Right lobe of liver (tissue), 6 donors: Measurements from ENCODE around the gene PYGO1. TPM values are rescaled to one million over a fixed set of nuclear protein-coding genes. Genes with fewer than 3 reads are reported as not detected.

Source experiments
- ATAC-seq, 4 donors: fragments of 200-7000 bp; cut with Tn5 transposase; one replicate each; pipeline ENCODE4 v1.9.1; 2020; ENCODE audit warnings: mild to moderate bottlenecking in 4 of 4, moderate library complexity in 4 of 4
- DNase-seq, 3 donors: peaks; one replicate each; pipeline ENCODE4 v3.0.0-alpha.2; 2020
- H3K27ac ChIP-seq, 3 donors: fragments of 200-600 bp; one replicate each; pipeline ENCODE4 v1.8.0; 2022
- H3K27me3 ChIP-seq, 2 donors: fragments of 200-600 bp; one replicate each; pipeline ENCODE4 v1.8.0; 2022
- H3K36me3 ChIP-seq, 4 donors: fragments of 200-600 bp; sonication (generic) in 1 of 4; one replicate each; pipeline versions ENCODE4 v1.5.1 to v1.8.0; 2017 to 2022; ENCODE audit warnings: control low read depth in 1 of 4
- H3K4me1 ChIP-seq, 4 donors: fragments of 200-600 bp; sonication (generic) in 1 of 4; one replicate each; pipeline versions ENCODE4 v1.5.1 to v1.8.0; 2017 to 2022; ENCODE audit warnings: control low read depth in 1 of 4
- H3K4me3 ChIP-seq, 3 donors: fragments of 200-600 bp; one replicate each; pipeline ENCODE4 v1.8.0; 2022
- H3K9me3 ChIP-seq, 4 donors: fragments of 200-600 bp; sonication (generic) in 1 of 4; one replicate each; pipeline versions ENCODE4 v1.5.1 to v1.8.0; 2017 to 2022; ENCODE audit warnings: control low read depth in 1 of 4
- POLR2A ChIP-seq: fragments of 450-650 bp; IDR thresholded peaks from one replicate; pipeline ENCODE4 v1.6.1; 2017; ENCODE audit warnings: antibody characterized with exemption, mild to moderate bottlenecking
- WGBS: methylation state at CpG from one replicate; pipeline ENCODE4 v1.1.6; 2018; ENCODE audit warnings: low coverage, low lambda C conversion rate; ENCODE audit not compliant: insufficient coverage; ENCODE audit errors: missing lambda C conversion rate; 5-methylcytosine and 5-hydroxymethylcytosine counted together
- intact Hi-C, 2 donors: fragments of 100-400 bp; cut with DNase I; formaldehyde crosslinking; loops; one replicate each; pipeline versions ENCODE4 v1.11.2 to v1.14.1; 2022
- total RNA-seq, 6 experiments: library from RNA; depleted of rRNA in 2 of 6; stranded (reverse); fragments of >200 nt in 2 of 6; fragmentation: NEBNext Ultra II Directional in 3 of 6; extraction: Animal tissue kit (Norgen Biotek cat#: 25700) in 3 of 6; gene quantifications; one replicate each; pipeline versions ENCODE4 v1.1.0 to v1.2.4, GENCODE V29; 2016 to 2023
- TF ChIP-seq, protein P1 (sequence below), 4 donors: fragments of 200-600 bp in 3 of 4; fragments of 450-650 bp in 1 of 4; IDR thresholded peaks; one replicate each; pipeline versions ENCODE4 v1.5.1 to v1.8.0; 2016 to 2022; ENCODE audit warnings: antibody characterized with exemption in 4 of 4, mild to moderate bottlenecking in 2 of 4
- donor health status: DM: no; HTN: yes; CAD: no.
- donor health status: DM: no; HTN: no; CAD: no.
- donor health status: DM: no; HTN: no; CAD: no.
- donor health status: DM: no; HTN: yes; CAD: no.
- donor health status: DM: no; HTN: yes; CAD: no.

PYGO1 gene
- total RNA-seq, 6 experiments from 2014 or later = 0.09 to 0.27 (median 0.19) TPM

DNA sequence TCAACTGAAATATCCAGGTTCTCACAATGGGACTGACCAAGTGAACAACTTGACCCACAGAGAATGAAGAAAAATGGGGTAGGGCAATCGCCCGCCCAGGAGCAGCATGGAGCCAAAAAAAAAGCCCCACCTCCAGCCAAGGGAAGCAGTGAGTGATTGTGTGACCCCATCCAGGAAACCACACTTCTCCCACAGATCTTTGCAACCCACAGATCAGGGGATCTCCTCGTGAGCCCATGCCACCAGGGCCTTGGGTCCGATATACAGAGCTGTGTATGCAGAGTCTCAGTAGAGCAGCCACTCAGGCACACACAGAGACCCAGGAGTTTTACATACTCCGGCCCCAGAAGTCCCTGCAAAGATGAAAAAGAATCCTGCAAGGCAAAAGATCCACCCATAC, 35.7 kb downstream of the PYGO1 start:
- H3K36me3 ChIP-seq = no peaks in the 10 kb centered on the region
- H3K4me1 ChIP-seq = no peaks in the 10 kb centered on the region
- H3K9me3 ChIP-seq = peaks cover 0 to 3% (median 0%) of the 10 kb centered on the region in 4 donors
- ATAC-seq = no peak
- intact Hi-C loops = no loop called here
- 37% methylated on average over 4 of the region's 5 CpGs for WGBS
- no peaks in the 10 kb centered on the region for H3K27me3 ChIP-seq
- TF ChIP-seq, protein P1, sequence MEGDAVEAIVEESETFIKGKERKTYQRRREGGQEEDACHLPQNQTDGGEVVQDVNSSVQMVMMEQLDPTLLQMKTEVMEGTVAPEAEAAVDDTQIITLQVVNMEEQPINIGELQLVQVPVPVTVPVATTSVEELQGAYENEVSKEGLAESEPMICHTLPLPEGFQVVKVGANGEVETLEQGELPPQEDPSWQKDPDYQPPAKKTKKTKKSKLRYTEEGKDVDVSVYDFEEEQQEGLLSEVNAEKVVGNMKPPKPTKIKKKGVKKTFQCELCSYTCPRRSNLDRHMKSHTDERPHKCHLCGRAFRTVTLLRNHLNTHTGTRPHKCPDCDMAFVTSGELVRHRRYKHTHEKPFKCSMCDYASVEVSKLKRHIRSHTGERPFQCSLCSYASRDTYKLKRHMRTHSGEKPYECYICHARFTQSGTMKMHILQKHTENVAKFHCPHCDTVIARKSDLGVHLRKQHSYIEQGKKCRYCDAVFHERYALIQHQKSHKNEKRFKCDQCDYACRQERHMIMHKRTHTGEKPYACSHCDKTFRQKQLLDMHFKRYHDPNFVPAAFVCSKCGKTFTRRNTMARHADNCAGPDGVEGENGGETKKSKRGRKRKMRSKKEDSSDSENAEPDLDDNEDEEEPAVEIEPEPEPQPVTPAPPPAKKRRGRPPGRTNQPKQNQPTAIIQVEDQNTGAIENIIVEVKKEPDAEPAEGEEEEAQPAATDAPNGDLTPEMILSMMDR (IDR thresholded peaks at IDR 0.05) = no peak
- TF ChIP-seq POLR2A = no peak
- no peak overlapping the region for H3K27ac ChIP-seq
- no peak for DNase-seq
- H3K4me3 ChIP-seq = no peak overlapping the region

DNA sequence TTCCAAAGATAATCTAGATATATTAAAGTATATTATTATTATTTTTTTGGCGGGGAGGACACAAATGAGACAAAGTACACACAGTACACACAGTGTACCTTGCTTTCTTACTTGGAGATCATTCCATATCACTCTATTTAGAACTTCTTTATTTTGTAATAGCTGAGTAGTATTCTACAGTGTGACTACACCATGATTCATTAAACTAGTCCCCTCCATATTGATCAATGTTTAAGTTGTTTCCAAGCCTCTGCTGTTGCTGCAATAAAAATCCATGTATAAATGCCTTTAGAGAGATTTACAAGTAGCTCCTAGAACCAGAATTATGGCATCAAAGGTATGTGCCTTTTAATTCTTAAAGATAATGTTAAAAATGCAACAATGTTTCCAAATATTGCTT, 38.8 kb downstream of the PYGO1 start:
- DNase-seq = no peak
- H3K36me3 ChIP-seq = no peaks in the 10 kb centered on the region
- TF ChIP-seq, protein P1 (IDR thresholded peaks at IDR 0.05) = no peak
- TF ChIP-seq POLR2A = no peak
- intact Hi-C loops = no loop called here
- H3K9me3 ChIP-seq = no peaks in the 10 kb centered on the region
- 82% methylated on average over 1 of the region's 1 CpG for WGBS
- H3K27ac ChIP-seq = no peak overlapping the region
- no peaks in the 10 kb centered on the region for H3K4me1 ChIP-seq
- no peaks in the 10 kb centered on the region for H3K27me3 ChIP-seq
- H3K4me3 ChIP-seq = no peak overlapping the region
- ATAC-seq = no peak

GRCh38 chr15:55546718-55547117, 41.4 kb downstream of the PYGO1 start:
- TF ChIP-seq POLR2A = no peak
- TF ChIP-seq, protein P1 (IDR thresholded peaks at IDR 0.05) = no peak
- Histone ChIP-seq H3K9me3 (no peaks in the 10 kb centered on the region), H3K4me1 (no peaks in the 10 kb centered on the region), H3K36me3 (no peaks in the 10 kb centered on the region), H3K27ac (no peak overlapping the region), H3K27me3 (no peaks in the 10 kb centered on the region), H3K4me3 (no peak overlapping the region)
- intact Hi-C loops = no loop called here
- DNase-seq (no peak), ATAC-seq (no peak)
- WGBS = 63% methylated on average over 5 of the region's 5 CpGs

DNA sequence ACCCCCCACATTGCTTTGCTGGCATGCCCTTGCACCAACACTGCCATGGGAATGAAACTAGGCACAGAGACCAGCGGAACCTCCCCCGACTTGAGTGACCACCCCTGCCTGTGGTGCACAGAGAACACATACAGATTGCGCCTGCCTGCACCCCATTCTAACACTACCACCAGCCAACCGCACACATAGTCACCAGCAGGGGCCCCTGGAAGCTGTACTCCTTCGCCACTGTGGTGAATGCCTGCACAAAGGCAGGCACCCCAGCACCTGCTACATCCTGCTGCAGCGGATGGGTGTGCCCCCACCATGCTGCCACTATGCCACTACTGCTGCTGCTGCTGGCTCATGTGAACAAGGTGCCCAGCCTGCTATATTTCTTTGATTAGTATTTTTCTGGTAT, 52.7 kb downstream of the PYGO1 start:
- H3K27me3 ChIP-seq = no peaks in the 10 kb centered on the region
- H3K36me3 ChIP-seq = no peaks in the 10 kb centered on the region
- H3K27ac ChIP-seq = no peak overlapping the region
- no peak for DNase-seq
- ATAC-seq = no peak
- intact Hi-C loops = no loop called here
- no peaks in the 10 kb centered on the region for H3K9me3 ChIP-seq
- no peak overlapping the region for H3K4me3 ChIP-seq
- 20% methylated on average over 1 of the region's 6 CpGs for WGBS
- no peaks in the 10 kb centered on the region for H3K4me1 ChIP-seq
- TF ChIP-seq POLR2A = no peak
- TF ChIP-seq, protein P1 (IDR thresholded peaks at IDR 0.05) = no peak

- no peaks in the 10 kb centered on the region for H3K36me3 ChIP-seq
- no peaks in the 10 kb centered on the region for H3K4me1 ChIP-seq
- no peak overlapping the region for H3K27ac ChIP-seq
- ATAC-seq (no peak), DNase-seq (no peak)
- no peak overlapping the region for H3K4me3 ChIP-seq
- TF ChIP-seq, protein P1 (IDR thresholded peaks at IDR 0.05) = no peak
- TF ChIP-seq POLR2A = no peak
- H3K9me3 ChIP-seq = no peaks in the 10 kb centered on the region
- intact Hi-C loops = no loop called here
- no peaks in the 10 kb centered on the region for H3K27me3 ChIP-seq
These were observed 55.2 kb downstream of the PYGO1 start for GRCh38 chr15:55532944-55533343.
